A549 (cell line): Measurements from ENCODE around the gene DISC1. TPM values are rescaled to one million over a fixed set of nuclear protein-coding genes. Genes with fewer than 3 reads are reported as not detected.
"Not testable (repeated sequence)": the region's sequence is repeated elsewhere in the genome, so short reads cannot be mapped to it uniquely, and the experiment has no call there.

Source experiments
- ATAC-seq, 2 experiments: fragments of 200-7000 bp in 1 of 2; fragments of >200 bp in 1 of 2; cut with Nextera tagmentation in 1 of 2; cut with Tn5 transposase in 1 of 2; 3 replicates each; pipeline versions ENCODE4 v1.8.0 to v1.9.1; 2018 to 2020; ENCODE audit warnings: mild to moderate bottlenecking in 1 of 2, moderate library complexity in 1 of 2
- CTCF ChIA-PET: fragments of 300-600 bp; sonication (Branson Sonifier 250); formaldehyde crosslinking; extraction: SDS; loops from one replicate; lab custom pipeline; 2021; ENCODE audit warnings: antibody characterized with exemption, inconsistent platforms; lab: Yijun Ruan, JAX
- POLR2A ChIA-PET: fragments of 350-600 bp; formaldehyde crosslinking; extraction: SDS; loops from one replicate; lab custom pipeline; 2021; ENCODE audit warnings: antibody characterized with exemption, inconsistent platforms; lab: Yijun Ruan, JAX
- DNase-seq, 2 experiments: peaks; one replicate each; pipeline versions ENCODE4 v3.0.0 to v3.0.0-alpha.2; 2011 to 2016; ENCODE audit warnings: low read depth in 1 of 2, low spot score in 1 of 2
- FAIRE-seq: peaks from 2 replicates; lab custom pipeline; 2011; peaks lifted over from hg19 to GRCh38; lab: Jason Lieb, UNC
- H3K27ac ChIP-seq, 2 experiments: fragments of >200 bp; sonication (Bioruptor Twin); formaldehyde crosslinking; 3 replicates each; pipeline ENCODE4 v1.5.1; 2016 to 2017
- H3K4me1 ChIP-seq: fragments of >200 bp; sonication (Bioruptor Twin); formaldehyde crosslinking; 3 replicates; pipeline ENCODE4 v1.6.1; 2016
- H3K4me2 ChIP-seq: fragments of >200 bp; sonication (Bioruptor Twin); formaldehyde crosslinking; 3 replicates; pipeline ENCODE4 v1.6.1; 2016
- H3K4me3 ChIP-seq: fragments of >200 bp; sonication (Bioruptor Twin); formaldehyde crosslinking; 3 replicates; pipeline ENCODE4 v1.5.1; 2016
- H3K9me3 ChIP-seq: fragments of >200 bp; sonication (Bioruptor Twin); formaldehyde crosslinking; 3 replicates; pipeline ENCODE4 v1.6.1; 2016
- ATOH8 ChIP-seq: fragments of 250-450 bp; sonication (Bioruptor Pico); IDR thresholded peaks from 2 replicates; pipeline ENCODE4 v1.5.0; 2020; ENCODE audit warnings: low read depth, mild to moderate bottlenecking, moderate library complexity
- CBX2 ChIP-seq: fragments of 200-600 bp; sonication (generic); IDR thresholded peaks from 2 replicates; pipeline ENCODE4 v1.6.1; 2016; ENCODE audit warnings: low read depth, mild to moderate bottlenecking, borderline replicate concordance
- CBX8 ChIP-seq: fragments of 200-600 bp; sonication (generic); IDR thresholded peaks from 2 replicates; pipeline ENCODE4 v1.6.1; 2016
- CEBPB ChIP-seq, 2 experiments: fragments of >200 bp in 1 of 2; sonication (Bioruptor Twin) in 1 of 2; formaldehyde crosslinking in 1 of 2; IDR thresholded peaks; 2 replicates each; pipeline ENCODE4 v1.6.1; 2012 to 2016
- CHD2 ChIP-seq: fragments of 150-350 bp; IDR thresholded peaks from 2 replicates; pipeline ENCODE4 v1.6.1; 2014; ENCODE audit warnings: low read length; ENCODE audit not compliant: partially characterized antibody
- EHF ChIP-seq: fragments of 250-450 bp; sonication (Bioruptor Pico); IDR thresholded peaks from 2 replicates; pipeline ENCODE4 v1.5.0; 2020; ENCODE audit warnings: mild to moderate bottlenecking
- FOSB ChIP-seq: fragments of 250-450 bp; sonication (Bioruptor Pico); IDR thresholded peaks from 2 replicates; pipeline ENCODE4 v1.5.0; 2020; ENCODE audit warnings: mild to moderate bottlenecking, moderate library complexity
- FOXS1 ChIP-seq: fragments of 250-450 bp; sonication (Bioruptor Pico); IDR thresholded peaks from 2 replicates; pipeline ENCODE4 v1.5.0; 2020; ENCODE audit warnings: mild to moderate bottlenecking, moderate library complexity
- HDAC2 ChIP-seq: fragments of 200-600 bp; sonication (generic); IDR thresholded peaks from 2 replicates; pipeline ENCODE4 v1.6.1; 2016
- HES2 ChIP-seq: fragments of >200 bp; sonication (Bioruptor Twin); formaldehyde crosslinking; IDR thresholded peaks from 2 replicates; pipeline ENCODE4 v1.6.1; 2016
- HEYL ChIP-seq: fragments of 250-450 bp; sonication (Bioruptor Pico); IDR thresholded peaks from 2 replicates; pipeline ENCODE4 v1.8.0; 2021; ENCODE audit warnings: mild to moderate bottlenecking, moderate library complexity
- MAFK ChIP-seq: fragments of 450-650 bp; IDR thresholded peaks from 2 replicates; pipeline ENCODE4 v1.6.1; 2014; ENCODE audit not compliant: partially characterized antibody
- NPAS2 ChIP-seq: fragments of 250-450 bp; sonication (Bioruptor Pico); IDR thresholded peaks from 2 replicates; pipeline ENCODE4 v1.8.0; 2022; ENCODE audit warnings: mild to moderate bottlenecking, moderate library complexity, borderline replicate concordance
- PHF8 ChIP-seq: fragments of 200-600 bp; sonication (generic); IDR thresholded peaks from 2 replicates; pipeline ENCODE4 v1.6.1; 2016; ENCODE audit warnings: low read depth, mild to moderate bottlenecking, antibody characterized with exemption, moderate library complexity, borderline replicate concordance
- POLR2AphosphoS2 ChIP-seq: conservative IDR thresholded peaks from 2 replicates; pipeline ENCODE4 v1.6.1; 2012; ENCODE audit warnings: low read length, improper control_type of control experiment, inconsistent platforms
- RAD21 ChIP-seq, 2 experiments: fragments of >200 bp in 1 of 2; sonication (Bioruptor Twin) in 1 of 2; formaldehyde crosslinking in 1 of 2; IDR thresholded peaks in 1 of 2; conservative IDR thresholded peaks in 1 of 2; 2 replicates in 1 of 2; 3 replicates in 1 of 2; pipeline ENCODE4 v1.6.1; 2012 to 2018; ENCODE audit warnings: inconsistent platforms in 1 of 2
- SREBF2 ChIP-seq: fragments of 450-650 bp; IDR thresholded peaks from 2 replicates; pipeline ENCODE4 v1.6.1; 2014; ENCODE audit warnings: mild to moderate bottlenecking, moderate library complexity
- USF2 ChIP-seq: fragments of 450-650 bp; IDR thresholded peaks from 2 replicates; pipeline ENCODE4 v1.6.1; 2014; ENCODE audit warnings: antibody characterized with exemption
- ZC3H11A ChIP-seq: fragments of 450-650 bp; IDR thresholded peaks from 2 replicates; pipeline ENCODE4 v1.6.1; 2014; ENCODE audit warnings: antibody characterized with exemption, mild to moderate bottlenecking
- WGBS: methylation state at CpG from one replicate; pipeline ENCODE4 v1.1.6; 2017; ENCODE audit errors: missing lambda C conversion rate; 5-methylcytosine and 5-hydroxymethylcytosine counted together
- polyA plus RNA-seq, 4 experiments: library from polyadenylated mRNA; depleted of rRNA in 3 of 4; stranded (reverse); fragments of >200 nt; fragmentation: RNase III in 1 of 4; extraction: RNeasy Plus Mini Kit Qiagen cat#74134 plus additional on column Dnase treatment in 1 of 4; gene quantifications; 2 replicates in 3 of 4; 3 replicates in 1 of 4; pipeline ENCODE4 v1.2.3, GENCODE V29; 2011 to 2017

The DISC1 gene
- polyA plus RNA-seq, 2 of the 4 experiments (the other 2 are of a cell fraction) = 0.39 to 0.74 TPM

- WGBS = 49% methylated on average over 3 of the region's 3 CpGs
- no peak for TF ChIP-seq FOSB (CRISPR knock-in tag)
- TF ChIP-seq PHF8 = no peak
- no peak for TF ChIP-seq HDAC2
- no peak for TF ChIP-seq USF2
- ChIA-PET POLR2A (no interaction called here), CTCF (interaction anchor here (1.4 to 1.6 kb wide), 2 partner anchors 13 to 25 kb away, joined by 3 read pairs; no protein-coding TSS in a partner anchor)
- ATAC-seq (no peak), DNase-seq (no peak), FAIRE-seq (no peak)
- Histone ChIP-seq H3K27ac (no peak overlapping the region), H3K4me3 (no peak overlapping the region), H3K4me1 (no peaks in the 10 kb centered on the region), H3K4me2 (no peak overlapping the region), H3K9me3 (peaks cover 23% of the 10 kb centered on the region)
Measured at GRCh38 chr1:231667896-231668506, 41.4 kb downstream of the DISC1 start.

GRCh38 chr1:231668826-231669225 is 42.2 kb downstream of the DISC1 start:
- no peak overlapping the region for H3K4me3 ChIP-seq
- TF ChIP-seq MAFK (no peak), FOXS1 (CRISPR knock-in tag) (no peak), ATOH8 (no peak), HES2 (no peak), POLR2AphosphoS2 (no peak), CEBPB (IDR thresholded peaks at IDR 0.05) (no peak), ZC3H11A (no peak), USF2 (no peak), SREBF2 (no peak), CBX2 (no peak), CBX8 (no peak), EHF (CRISPR knock-in tag) (no peak), NPAS2 (CRISPR knock-in tag) (no peak), RAD21 (conservative IDR thresholded peaks at IDR 0.05 in 1 of 2, IDR thresholded peaks at IDR 0.05 in 1 of 2) (no peak), CHD2 (no peak), HEYL (no peak)
- H3K4me1 ChIP-seq = no peaks in the 10 kb centered on the region
- peaks cover 23% of the 10 kb centered on the region for H3K9me3 ChIP-seq
- CTCF ChIA-PET = interaction anchor here (1.4 to 1.6 kb wide), 2 partner anchors 12 to 26 kb away, joined by 3 read pairs; no protein-coding TSS in a partner anchor
- DNase-seq = no peak
- no peak for ATAC-seq
- no peak overlapping the region for H3K4me2 ChIP-seq
- POLR2A ChIA-PET = no interaction called here
- no peak overlapping the region for H3K27ac ChIP-seq
- FAIRE-seq = no peak

- H3K27ac ChIP-seq, H3K4me2 ChIP-seq, DNase-seq, CTCF ChIA-PET, POLR2A ChIA-PET, H3K4me3 ChIP-seq, FAIRE-seq, H3K4me1 ChIP-seq, ATAC-seq: not testable (repeated sequence)
- H3K9me3 ChIP-seq = peaks cover 23% of the 10 kb centered on the region
- WGBS = 42% methylated on average over 4 of the region's 4 CpGs
Measured at GRCh38 chr1:231669864-231670621, 43.5 kb downstream of the DISC1 start.
